Dermis microvascular lymphatic vessel endothelial cell (primary cell): ENCODE data around the gene PDE4A. TPM values are rescaled to one million over a fixed set of nuclear protein-coding genes. Genes with fewer than 3 reads are reported as not detected.
"Not testable (repeated sequence)": the region's sequence is repeated elsewhere in the genome, so short reads cannot be mapped to it uniquely, and the experiment has no call there.

ENCODE experiments used
- DNase-seq, 2 donors: peaks; one replicate each; pipeline versions ENCODE4 v3.0.0 to v3.0.0-alpha.2; 2010; ENCODE audit warnings: low read depth in 2 of 2
- total RNA-seq: library from RNA; depleted of rRNA; stranded (reverse); fragments of >200 nt; gene quantifications from 2 replicates; pipeline ENCODE4 v1.2.1, GENCODE V29; 2014

The PDE4A gene
- total RNA-seq, 1 donor from 2014 or later = 1.3 TPM

DNA sequence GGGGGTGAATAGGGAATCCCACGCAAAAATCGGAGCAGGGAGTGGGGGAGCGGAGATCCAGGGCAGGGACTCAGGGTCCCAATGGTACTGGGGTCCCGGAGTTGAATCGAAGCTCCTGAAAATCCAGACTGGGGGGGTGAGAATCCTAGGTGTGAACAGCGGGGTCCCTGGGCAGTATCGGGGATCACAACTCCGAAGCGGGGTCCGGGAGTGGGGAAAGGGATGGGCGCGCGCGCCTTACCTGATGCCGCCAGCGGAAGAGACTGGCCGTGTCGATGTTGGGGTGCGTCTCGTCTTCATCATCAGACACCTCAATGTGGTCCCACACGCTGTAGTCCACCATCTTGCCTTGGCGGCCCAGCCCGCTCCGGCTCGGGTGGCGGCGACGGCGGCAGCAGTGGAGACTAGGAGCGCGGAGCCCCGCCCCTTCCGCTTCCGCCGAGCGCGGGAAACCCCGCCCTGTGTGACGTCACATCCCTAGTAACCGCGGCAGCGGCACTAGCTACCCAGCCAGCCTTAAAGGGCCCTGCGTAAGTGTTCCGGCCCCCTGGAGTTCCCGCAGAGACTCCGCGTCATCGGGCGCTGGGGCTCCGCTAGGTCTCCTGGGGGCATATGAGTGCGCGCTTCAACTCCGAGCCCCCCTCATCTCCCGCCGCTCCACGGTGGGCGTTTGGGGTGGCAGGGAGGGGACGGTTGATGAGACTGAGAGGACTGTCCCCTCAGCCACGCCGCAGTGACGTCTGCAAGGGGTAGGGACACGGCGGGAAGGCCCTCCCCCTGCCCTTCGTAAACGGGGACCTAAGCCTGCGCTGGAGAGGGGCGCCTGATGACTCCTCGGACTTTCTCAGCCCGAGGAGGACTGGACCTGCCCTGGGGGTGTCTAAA lies 17.0 kb upstream of the PDE4A start, which contains the start of gene CDC37:
Gene CDC37, minus strand, starts transcription at position 406 of the 885 bp plus-strand sequence. Its CDS starts 63 bp downstream, at position 343.
- DNase-seq = peak; percentile 92 to 97

DNA sequence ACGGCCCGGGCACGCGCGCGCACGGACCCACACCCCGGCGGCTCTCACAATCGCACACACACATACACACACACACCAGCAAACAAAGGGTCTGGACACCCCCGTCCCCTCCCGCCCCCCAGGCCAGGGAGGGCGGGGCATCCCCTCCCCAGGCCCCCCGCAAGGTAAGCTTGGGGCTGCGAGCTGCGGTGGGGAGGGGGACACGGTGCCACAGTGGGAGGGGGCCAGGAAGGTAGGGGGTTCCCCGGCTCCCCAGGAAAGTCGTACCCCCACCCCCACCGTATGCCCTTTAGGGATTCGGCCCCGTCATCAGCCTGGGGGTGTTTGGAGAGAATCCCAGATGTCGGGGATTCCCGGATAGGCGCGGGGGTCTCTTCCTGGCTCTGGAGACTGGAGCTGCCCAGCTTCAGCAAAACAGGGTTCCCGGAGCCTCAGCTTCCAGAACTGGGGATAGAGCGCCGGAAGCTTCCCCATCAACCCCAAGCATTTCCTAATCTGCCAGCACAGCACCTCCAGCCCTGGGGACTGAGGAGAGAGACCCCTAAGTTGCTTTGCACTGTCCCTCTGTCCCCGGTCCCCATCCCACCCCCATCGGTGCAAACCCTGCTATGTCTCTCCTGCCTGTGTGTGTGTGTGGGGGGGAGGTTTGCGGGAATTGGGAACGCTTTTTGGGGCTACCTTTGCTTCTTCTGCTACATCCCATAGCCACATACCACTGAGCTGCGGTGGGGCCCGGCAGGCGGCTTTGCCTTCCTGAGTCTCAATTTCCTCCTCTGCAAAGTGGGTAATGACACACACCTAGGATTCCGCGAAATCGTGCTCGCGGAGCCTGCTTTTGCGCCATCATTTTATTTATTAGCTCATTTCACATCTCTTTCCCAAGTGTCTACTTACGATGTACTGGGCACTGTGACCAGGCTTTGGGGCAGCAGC lies 15.2 kb upstream of the PDE4A start:
- no peak for DNase-seq

DNA sequence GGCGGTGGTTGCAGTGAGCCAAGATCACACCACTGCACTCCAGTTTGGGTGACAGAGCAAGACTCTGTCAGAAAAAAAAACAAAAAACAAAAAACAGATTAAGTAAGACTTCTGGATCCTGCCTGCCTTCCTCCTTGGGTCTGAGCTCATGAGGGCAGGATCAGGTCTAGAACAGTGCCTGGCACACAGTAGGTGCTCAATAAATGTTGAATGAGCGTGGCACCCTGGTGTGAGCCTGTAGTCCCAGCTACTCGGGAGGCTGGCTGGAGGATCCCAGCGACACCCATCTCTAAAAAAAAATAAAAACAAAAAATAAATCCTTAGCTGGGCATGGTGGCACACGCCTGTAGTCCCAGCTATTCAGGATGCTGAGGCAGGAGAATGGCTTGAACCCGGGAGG lies 14.1 kb upstream of the PDE4A start:
- no peak for DNase-seq

DNA sequence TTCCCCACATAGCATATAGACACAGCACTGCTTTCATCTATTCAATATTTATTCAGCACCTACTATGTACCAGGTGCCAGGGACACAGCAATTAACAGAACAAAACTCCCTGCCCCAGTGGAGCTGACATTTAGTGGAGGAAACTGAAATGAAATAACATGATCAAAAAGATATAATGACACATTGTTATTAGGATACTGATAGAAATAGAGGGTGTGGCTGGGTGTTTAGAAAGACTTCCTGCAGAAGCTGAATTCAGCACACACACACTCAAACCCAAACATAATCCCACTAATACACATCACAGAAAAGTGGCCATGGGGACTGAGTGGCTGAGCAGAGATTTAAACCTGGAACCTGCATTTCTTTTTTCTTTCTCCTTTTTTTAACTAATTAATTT lies 13.2 kb upstream of the PDE4A start:
- DNase-seq = no peak

DNA sequence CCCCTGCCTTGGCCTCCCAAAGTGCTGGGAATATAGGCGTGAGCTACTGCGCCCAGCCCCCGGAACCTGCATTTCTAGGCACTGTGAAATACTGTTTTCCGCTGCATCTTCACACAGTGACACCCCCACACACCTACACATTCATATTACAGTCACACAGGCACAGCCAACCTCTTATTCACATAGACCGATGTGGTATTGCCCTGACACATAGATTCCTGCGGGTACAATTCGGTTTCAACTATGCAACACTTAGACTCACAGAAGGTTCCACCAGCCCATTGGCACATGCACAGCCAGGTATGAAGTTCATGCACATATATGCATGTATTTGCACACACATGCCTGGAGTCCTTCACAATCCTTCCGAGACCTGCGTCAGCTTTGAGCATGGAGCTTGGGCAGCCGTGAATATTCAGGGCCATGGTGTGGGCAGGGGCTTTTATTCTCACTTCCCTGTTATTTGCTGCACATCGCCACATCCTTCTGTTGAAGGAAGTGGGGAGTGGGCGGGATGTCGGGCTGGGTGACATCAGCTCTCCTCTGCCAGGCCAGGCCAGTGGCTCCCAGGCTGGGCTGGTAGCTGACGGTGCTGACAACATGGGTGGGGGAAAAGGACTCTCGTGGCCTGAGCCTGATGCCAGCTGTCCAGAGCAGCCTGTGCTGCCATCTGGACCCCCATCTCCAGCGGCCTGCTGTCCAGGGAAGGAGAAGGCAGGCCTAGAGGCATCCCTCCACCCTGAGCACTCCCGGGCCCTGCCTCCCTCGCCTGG lies 11.6 kb upstream of the PDE4A start:
- no peak for DNase-seq

DNA sequence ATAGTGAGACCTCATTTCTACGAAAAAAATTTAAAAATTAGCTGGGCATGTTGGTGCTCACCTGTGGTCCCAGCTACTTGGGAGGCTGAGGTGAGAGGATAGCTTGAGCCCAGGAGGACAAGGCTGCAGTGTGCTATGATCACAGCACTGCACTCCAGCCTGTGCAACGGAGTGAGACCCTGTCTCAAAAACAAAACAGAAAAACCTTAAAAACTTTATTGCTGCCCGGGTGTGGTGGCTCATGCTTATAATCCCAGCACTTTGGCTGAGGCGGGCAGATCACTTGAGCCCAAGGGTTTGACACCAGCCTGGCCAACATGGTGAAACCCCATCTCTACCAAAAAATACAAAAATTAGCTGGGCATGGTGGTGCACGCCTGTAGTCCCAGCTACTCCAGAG lies 9.1 kb upstream of the PDE4A start:
- DNase-seq = not testable (repeated sequence)

DNA sequence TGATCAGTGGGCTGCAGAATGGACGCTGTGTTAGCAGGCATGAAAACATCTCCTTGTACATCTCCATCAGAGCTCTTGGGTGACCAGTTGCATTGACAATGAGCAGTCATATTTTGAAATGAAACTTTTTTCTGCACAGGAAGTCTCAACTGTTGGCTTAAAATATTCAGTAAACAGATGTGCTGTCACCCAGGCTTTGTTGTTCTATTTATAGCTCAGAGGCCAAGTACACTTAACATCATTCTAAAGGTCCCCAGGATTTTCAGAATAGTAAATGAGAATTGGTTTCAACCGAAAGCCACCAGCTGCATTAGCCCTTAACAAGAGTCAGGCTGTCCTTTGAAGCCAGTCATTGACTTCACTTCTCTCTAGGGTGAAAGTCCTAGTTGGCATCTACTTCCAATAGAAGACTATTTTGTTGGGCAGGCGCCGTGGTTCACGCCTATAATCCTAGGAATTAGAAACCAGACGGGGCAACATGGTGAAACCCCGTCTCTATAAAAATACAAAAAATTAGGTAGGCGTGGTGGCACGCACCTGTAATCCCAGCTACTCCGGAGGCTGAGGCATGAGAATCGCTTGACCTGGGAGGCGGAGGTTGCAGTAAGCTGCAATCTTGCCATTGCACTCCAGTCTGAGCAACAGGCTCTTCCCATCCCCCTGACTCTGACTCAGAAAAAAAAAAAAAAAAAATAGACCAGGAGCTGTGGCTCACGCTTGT lies 7.9 kb upstream of the PDE4A start:
- no peak for DNase-seq

DNA sequence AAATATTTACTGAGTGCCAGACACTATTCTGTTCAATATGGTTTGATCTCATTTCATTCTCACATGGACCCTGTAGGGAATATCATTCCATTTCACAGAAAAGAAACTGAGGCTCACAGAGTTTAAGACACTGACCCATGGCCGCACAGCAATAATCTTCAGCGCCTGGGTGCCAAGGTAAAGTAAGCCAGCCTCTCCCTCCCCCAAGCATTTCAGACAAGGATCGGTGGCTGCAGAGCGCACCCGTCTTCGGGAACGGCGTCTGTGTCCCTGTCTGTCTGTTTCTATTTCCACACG lies 4.3 kb upstream of the PDE4A start:
- no peak for DNase-seq

DNA sequence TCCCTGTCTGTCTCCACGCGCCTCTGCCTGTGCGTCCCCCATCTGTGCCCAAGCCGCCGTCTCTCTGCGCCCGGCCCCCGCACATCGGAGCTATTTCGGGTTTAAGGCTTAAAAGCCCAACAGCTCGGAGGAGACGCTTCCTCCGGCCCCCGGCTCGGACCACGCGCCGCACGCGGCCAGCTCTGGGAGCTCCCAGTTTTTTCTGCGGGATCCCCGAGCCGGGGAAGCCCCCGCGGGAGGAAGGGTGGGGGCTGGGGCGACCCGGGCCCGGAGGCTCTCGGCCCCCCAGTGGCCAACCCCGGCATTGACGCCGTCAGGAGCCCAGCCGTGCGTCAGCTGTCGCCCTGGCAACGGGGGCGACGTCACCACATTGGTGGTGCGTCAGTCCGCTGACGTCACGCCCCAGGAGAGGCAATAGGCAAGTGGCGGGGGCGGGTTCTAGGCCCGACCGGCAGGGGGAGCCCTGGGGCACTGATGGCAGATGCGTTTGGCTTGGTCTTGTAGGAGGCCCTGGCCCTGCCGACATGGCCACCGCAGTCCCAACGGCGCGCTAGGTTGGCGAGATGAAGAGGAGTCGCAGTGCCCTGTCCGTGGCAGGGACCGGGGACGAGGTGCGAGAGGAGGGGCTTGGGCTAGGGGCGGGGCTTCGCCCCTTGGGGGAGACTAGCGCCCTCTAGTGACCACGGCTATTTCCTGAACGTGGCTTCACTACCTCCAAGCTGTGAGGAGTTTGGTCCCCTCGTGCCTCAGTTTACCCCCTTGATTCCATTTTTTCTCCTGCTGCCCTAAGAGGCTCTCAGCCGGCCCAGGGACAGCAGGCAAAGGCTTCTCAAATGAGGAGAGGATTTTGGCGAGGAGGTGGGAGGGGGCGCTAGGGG lies 3.7 kb upstream of the PDE4A start:
- peak; percentile 58 to 82 for DNase-seq

DNA sequence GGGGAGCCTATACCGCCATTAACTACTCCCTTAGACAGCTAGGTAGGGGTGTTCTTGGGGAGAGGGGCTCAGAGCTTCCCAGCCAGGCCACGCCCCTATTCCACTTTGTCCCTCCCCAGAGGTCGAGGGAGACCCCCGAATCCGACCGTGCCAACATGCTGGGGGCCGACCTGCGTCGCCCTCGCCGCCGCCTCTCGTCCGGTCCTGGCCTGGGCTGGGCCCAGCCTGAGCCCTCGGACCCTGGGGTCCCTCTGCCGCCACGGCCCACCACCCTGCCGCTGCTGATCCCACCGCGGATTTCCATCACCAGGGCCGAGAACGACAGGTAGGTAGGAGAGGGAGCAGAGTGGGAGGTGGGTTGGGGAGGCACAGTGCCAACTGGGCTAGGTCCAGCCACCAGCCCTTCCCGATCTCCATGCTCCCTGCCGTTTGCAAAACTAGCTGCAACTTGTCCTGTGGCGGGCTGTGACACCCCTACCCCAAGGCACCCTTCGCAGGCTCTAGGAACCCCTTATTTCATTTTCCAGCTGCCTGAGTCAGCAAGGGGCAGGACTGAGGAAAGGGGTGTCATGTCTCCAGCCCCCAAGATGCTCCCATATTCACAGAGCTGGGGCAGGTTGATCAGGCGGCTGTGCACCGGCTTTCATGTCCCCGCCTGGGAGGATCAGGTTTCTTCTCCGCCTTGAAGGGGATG lies 2.6 kb upstream of the PDE4A start:
- no peak for DNase-seq

DNA sequence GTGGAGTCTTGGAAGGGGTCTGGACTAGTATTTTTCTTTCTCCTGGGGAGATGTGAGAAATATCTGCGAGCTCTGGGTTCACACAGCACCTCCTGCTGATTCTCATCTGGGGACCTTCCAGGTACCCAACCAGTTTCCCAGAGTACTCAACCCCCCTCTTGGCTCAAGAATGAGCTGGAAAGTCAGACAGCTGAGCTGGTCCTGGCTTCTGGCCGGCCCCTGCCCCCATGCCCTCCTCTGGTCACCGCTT lies 2.2 kb upstream of the PDE4A start:
- no peak for DNase-seq

DNA sequence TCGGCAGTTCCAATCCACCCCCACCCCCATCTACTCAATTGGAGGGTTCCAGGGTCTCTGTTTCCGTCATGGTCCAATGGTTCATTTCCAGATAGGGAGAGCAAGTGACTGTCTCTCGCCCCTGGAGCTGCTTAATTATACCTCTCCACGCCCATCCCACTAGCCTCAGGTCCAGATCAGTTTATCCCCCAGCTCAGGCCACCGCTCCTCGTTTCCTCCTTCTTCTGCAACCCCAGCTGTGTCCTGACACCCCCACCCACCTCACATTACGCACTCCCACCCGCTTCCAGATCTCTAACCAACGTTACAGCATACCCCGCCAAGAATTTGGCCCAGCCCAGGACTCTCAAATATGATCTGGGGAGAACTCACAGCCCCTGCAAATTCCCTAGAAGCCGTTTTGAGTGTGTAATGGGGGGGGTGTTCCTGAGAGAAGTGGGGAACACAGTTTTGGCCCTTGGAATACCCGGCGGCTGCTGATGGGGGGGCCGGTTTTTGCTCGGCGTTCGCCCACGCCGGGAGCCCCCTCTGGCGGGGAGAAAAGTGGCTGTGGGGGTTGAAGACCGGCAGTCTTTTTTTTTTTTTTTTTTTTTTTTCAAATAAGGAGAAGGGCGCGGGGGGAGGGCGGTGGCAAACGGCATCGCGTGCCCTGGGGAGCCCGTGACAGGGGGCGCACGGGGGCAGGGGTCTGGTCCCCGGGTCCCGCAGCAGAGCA lies 1.7 kb upstream of the PDE4A start:
- no peak for DNase-seq

DNA sequence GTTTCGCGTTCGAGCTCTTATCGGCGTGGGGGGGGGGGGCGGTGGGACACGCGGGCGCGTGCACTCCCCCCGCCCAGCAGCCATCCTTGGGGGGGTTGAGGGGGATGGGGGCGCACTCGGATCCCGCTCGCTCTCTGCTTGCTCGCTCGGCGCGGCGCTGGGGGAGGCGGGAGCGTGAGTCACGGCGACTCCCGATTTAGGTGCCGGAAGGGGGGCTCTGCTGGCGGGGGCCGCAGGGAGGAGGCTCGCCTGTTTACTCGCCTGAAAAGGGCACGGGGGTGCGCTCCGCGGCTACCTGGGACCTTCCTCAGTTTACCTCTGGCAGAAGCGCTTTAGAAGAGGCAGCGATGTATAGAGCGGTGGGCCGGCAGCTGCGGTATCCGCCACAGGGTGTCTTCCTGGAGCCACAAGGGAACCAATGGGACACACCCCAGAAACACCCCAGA lies 1.1 kb upstream of the PDE4A start:
- DNase-seq = no peak

DNA sequence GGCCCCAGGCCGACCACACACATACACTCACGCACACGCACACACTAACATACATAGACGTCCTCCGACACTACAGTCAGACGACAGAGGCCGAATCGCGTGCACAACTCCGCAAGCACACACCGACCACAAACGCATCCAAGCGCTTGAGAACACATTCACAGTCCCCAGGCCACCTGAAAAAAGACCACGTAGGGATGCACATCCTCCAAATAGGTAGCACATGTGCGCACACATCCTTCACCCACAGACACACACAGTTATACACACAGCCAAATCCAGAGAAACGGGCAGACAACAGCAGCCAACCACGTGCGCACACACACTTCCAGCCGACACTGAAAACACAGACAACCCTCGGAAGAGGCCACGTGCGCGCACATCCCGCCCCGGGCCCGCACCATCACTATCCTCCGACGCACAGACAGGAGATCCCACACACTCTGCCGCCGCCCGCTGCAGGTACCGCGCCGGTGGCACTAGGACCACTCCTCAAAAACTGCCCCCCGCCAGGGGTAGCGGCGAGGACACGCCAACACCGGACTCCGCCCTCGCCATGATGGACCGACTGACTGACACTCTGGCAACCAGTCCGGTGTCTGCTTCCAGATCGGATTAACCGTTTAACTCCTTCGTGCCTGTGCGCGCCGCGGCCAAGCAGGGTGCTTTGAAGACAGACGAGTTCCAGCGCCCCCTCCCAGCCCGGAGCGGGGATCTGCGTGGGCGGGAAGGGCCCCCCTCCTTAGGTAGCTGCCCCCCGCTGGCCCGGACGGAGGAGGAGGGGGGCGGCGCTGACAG lies 493 bp upstream of the PDE4A start:
- DNase-seq = peak in 1 of 2 donors; percentile 65

DNA sequence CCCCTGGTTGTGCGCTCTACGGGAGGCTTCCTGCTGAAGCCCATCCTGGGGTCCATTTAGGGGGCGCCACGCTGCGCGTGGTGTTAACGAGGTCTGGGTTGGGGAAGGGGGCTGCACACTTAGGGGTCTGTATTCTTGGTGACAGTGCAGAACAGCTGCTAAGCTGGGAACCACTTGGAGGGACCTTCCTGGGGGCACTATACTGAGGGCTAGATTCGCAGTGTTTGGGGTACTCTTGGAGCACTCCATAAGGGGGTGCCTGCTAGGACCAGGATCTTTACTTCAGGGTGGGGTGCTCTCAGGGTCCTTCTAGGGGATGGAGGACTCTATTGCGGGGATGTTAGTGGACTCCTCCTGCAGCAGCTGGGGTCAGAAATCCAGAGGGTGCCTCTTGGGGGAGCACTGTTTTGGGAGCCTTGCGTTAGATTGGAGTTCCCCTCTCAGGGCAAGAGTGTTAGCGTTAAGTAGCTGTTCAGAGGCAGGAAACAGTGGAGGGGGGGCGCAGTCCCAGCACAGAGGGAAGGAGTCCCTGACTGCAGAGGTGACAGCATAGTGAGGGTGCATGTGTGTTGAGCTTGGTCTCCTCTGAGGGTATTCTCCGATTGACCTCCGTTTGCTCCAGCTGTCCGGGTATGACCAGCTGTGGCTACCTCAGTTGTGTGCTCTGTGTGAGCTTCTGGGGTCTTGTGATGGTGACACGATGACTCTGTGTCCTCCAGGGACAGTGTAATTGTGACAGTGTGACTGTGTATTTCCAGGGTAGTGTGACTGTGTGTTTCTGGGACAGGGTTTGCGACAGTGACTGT lies 1.1 kb downstream of the PDE4A start:
- no peak for DNase-seq

DNA sequence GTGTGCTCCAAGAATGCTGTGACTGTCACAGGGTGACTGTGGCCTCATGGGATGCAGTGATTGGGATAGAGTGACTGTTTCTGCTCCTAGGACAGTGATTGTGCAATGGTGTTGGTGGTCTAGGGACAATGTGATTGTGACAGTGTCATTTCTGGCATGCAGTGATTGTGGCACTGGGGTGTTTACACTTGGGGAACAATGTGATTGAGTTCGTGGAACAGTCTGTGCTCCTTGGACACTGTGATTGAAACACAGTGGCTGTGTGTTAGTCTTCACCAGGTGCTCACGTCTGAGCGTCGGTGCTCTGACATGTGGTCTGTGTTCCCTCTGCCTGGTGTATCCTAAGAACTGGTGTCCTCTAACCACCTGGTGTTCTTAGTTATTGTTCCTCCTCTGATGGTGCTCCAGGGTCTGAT lies 1.7 kb downstream of the PDE4A start:
- no peak for DNase-seq

DNA sequence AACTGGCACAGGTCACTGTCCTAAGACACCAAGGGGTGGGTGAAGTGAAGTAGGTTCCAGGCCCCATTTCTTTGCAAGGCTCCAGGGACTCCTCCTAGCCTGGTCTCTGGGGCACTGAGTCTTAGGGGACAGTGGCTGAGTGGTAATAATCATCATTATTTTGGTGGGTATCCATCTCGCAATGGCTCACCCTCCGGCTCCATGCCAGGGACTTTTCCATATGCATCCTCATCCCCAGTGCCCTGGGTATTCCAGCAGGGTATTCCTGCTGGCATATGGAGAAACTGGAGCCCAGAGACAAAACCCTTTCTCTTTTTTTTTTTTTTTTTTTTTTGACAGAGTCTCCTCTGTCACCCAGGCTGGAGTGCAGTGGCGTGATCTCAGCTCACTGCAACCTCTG lies 2.5 kb downstream of the PDE4A start:
- DNase-seq = no peak
